Neural cell (in vitro differentiated cells): ENCODE measurements around the gene ZNF606.

Experiments used
- CTCF ChIP-seq: fragments of 450-650 bp; IDR thresholded peaks from 2 replicates; pipeline ENCODE4 v1.5.1; 2014; ENCODE audit warnings: antibody characterized with exemption, mild to moderate bottlenecking, moderate library complexity; ENCODE audit not compliant: poor library complexity, severe bottlenecking
- EZH2 ChIP-seq: fragments of 200-600, 300-800 bp; shearing (Covaris generic), sonication (generic); IDR thresholded peaks from 2 replicates; pipeline ENCODE4 v1.6.1; 2014; ENCODE audit warnings: antibody characterized with exemption, low read length, borderline replicate concordance, mild to moderate bottlenecking; ENCODE audit not compliant: insufficient read depth, poor library complexity, severe bottlenecking
- MXI1 ChIP-seq: fragments of 450-650 bp; conservative IDR thresholded peaks from 2 replicates; pipeline ENCODE4 v1.6.1; 2014; ENCODE audit warnings: antibody characterized with exemption, mild to moderate bottlenecking; ENCODE audit not compliant: poor library complexity, severe bottlenecking
- POLR2AphosphoS5 ChIP-seq: IDR thresholded peaks from 2 replicates; pipeline ENCODE4 v1.6.1; 2012
- RAD21 ChIP-seq: fragments of 450-650 bp; conservative IDR thresholded peaks from 2 replicates; pipeline ENCODE4 v1.6.1; 2014; ENCODE audit warnings: antibody characterized with exemption, mild to moderate bottlenecking, moderate library complexity
- TAF1 ChIP-seq: IDR thresholded peaks from 2 replicates; pipeline ENCODE4 v1.6.1; 2012; ENCODE audit warnings: low read depth

- TF ChIP-seq EZH2: no peak
- TF ChIP-seq RAD21: no peak
- TF ChIP-seq CTCF: no peak
- TF ChIP-seq POLR2AphosphoS5: no peak
- no peak for TF ChIP-seq TAF1
- no peak for TF ChIP-seq MXI1
These were observed 75.0 kb downstream of the ZNF606 start for GRCh38 chr19:57927587-57927986.
